Tibial artery (tissue), 4 donors: Measurements from ENCODE around the gene GABARAPL2.

ENCODE experiments used
- DNase-seq, 2 donors: peaks; one replicate each; pipeline ENCODE4 v3.0.0-alpha.2; 2019
- H3K27ac ChIP-seq, 2 donors: fragments of 200-600 bp; sonication (generic) in 1 of 2; 1 replicate in 1 of 2; 2 replicates in 1 of 2; pipeline ENCODE4 v1.5.1; 2018 to 2019; ENCODE audit warnings: mild to moderate bottlenecking in 1 of 2
- H3K27me3 ChIP-seq, 2 donors: fragments of 200-600 bp; sonication (generic) in 1 of 2; one replicate each; pipeline versions ENCODE4 v1.5.1 to v1.6.0; 2016 to 2019
- H3K36me3 ChIP-seq, 3 donors: fragments of 200-600 bp; sonication (generic) in 2 of 3; one replicate each; pipeline ENCODE4 v1.5.1; 2016 to 2019; ENCODE audit warnings: mild to moderate bottlenecking in 2 of 3
- H3K4me1 ChIP-seq, 4 donors: fragments of 200-600 bp; sonication (generic) in 2 of 4; 1 replicate in 3 of 4; 2 replicates in 1 of 4; pipeline ENCODE4 v1.5.1; 2016 to 2019
- H3K4me3 ChIP-seq, 2 donors: fragments of 200-600 bp; sonication (generic) in 1 of 2; 1 replicate in 1 of 2; 2 replicates in 1 of 2; pipeline ENCODE4 v1.5.1; 2018 to 2019; ENCODE audit warnings: mild to moderate bottlenecking in 2 of 2
- H3K9me3 ChIP-seq, 3 donors: fragments of 200-600 bp; sonication (generic) in 1 of 3; one replicate each; pipeline ENCODE4 v1.5.1; 2016 to 2019
- intact Hi-C: fragments of 100-400 bp; cut with DNase I; formaldehyde crosslinking; loops from one replicate; pipeline ENCODE4 v1.15.0; 2023; ENCODE audit warnings: low total_unique reads
- TF ChIP-seq, protein P1 (sequence below), 2 experiments: fragments of 200-600 bp in 1 of 2; fragments of 450-650 bp in 1 of 2; IDR thresholded peaks; one replicate each; pipeline ENCODE4 v1.5.1; 2017 to 2019; ENCODE audit warnings: antibody characterized with exemption in 2 of 2, mild to moderate bottlenecking in 1 of 2, moderate library complexity in 1 of 2

The GABARAPL2 gene

DNA sequence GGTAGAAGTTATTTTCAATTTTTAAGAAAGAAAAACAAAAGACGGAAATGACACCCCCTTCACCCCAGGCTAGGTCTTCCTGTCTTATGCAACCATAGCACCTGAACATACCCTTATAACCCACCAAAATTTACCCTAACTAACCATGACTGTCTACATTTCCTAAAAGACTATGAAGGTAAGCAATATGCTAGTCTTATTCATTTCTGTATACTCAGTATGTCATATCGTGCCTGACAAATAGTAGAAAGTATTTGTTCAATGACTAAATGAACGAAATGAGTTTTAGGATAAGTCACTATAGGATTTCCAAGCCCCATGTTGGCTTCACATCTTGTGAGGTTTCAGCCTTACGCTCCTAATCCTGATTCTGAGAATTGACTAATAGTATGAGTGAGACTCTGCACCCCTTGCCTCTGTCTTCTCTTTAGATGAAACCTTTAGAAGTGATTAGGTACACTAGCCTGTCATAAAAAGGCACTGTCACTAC, 50.4 kb downstream of the GABARAPL2 start:
- no peak for DNase-seq
- H3K4me1 ChIP-seq = peaks cover 0 to 8% (median 7%) of the 10 kb centered on the region in 4 donors
- peaks cover 57 to 86% (median 64%) of the 10 kb centered on the region in 3 donors for H3K36me3 ChIP-seq
- intact Hi-C loops = no loop called here
- no peak overlapping the region for H3K27ac ChIP-seq
- no peaks in the 10 kb centered on the region for H3K9me3 ChIP-seq
- TF ChIP-seq, protein P1, sequence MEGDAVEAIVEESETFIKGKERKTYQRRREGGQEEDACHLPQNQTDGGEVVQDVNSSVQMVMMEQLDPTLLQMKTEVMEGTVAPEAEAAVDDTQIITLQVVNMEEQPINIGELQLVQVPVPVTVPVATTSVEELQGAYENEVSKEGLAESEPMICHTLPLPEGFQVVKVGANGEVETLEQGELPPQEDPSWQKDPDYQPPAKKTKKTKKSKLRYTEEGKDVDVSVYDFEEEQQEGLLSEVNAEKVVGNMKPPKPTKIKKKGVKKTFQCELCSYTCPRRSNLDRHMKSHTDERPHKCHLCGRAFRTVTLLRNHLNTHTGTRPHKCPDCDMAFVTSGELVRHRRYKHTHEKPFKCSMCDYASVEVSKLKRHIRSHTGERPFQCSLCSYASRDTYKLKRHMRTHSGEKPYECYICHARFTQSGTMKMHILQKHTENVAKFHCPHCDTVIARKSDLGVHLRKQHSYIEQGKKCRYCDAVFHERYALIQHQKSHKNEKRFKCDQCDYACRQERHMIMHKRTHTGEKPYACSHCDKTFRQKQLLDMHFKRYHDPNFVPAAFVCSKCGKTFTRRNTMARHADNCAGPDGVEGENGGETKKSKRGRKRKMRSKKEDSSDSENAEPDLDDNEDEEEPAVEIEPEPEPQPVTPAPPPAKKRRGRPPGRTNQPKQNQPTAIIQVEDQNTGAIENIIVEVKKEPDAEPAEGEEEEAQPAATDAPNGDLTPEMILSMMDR (IDR thresholded peaks at IDR 0.05) = no peak
- H3K27me3 ChIP-seq = no peaks in the 10 kb centered on the region
- no peak overlapping the region for H3K4me3 ChIP-seq

DNA sequence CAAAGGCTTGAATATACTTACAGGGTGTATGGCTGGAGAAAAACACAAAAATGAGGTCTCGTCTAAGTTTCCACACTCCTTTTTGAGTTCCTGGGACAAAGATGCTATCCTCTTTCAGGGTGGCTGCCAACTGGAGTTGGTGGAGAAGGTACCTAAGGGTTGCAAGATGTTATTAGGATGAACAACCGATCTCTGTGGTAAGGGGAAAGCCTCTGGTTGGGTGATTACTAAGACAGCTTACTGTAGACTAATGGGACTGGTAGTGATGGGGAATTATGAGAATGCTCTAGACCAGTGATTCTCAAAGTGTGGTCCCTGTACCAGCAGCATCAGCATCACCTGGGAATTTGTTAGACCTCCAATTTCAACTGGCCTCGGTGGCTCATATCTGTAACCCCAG, 50.9 kb downstream of the GABARAPL2 start:
- TF ChIP-seq, protein P1 (IDR thresholded peaks at IDR 0.05) = no peak
- intact Hi-C loops = no loop called here
- Histone ChIP-seq H3K36me3 (peaks cover 51 to 80% (median 58%) of the 10 kb centered on the region in 3 donors), H3K27me3 (no peaks in the 10 kb centered on the region), H3K27ac (no peak overlapping the region), H3K4me1 (peaks cover 0 to 14% (median 13%) of the 10 kb centered on the region in 4 donors), H3K9me3 (no peaks in the 10 kb centered on the region), H3K4me3 (no peak overlapping the region)
- no peak for DNase-seq

DNA sequence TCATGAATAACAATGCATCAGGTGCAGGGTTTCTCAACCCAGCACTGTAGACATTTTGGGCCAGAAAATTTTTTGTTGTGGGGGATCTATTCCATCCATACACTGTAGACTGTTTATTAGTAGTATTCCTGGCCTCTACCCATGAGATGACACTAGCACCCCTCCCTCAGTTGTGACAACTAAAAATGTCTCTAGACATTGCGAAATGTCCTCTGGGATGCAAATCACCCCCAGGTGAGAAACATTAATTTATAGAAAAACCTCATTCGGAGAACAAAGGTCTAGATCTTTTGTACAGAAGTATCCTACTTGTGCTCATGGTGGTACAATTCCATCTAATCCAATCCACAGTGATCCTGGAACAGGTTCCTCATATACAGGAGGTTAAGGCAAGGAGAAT, 52.6 kb downstream of the GABARAPL2 start:
- Histone ChIP-seq H3K36me3 (peaks cover 35 to 64% (median 48%) of the 10 kb centered on the region in 3 donors), H3K27me3 (no peaks in the 10 kb centered on the region), H3K27ac (no peak overlapping the region)

DNA sequence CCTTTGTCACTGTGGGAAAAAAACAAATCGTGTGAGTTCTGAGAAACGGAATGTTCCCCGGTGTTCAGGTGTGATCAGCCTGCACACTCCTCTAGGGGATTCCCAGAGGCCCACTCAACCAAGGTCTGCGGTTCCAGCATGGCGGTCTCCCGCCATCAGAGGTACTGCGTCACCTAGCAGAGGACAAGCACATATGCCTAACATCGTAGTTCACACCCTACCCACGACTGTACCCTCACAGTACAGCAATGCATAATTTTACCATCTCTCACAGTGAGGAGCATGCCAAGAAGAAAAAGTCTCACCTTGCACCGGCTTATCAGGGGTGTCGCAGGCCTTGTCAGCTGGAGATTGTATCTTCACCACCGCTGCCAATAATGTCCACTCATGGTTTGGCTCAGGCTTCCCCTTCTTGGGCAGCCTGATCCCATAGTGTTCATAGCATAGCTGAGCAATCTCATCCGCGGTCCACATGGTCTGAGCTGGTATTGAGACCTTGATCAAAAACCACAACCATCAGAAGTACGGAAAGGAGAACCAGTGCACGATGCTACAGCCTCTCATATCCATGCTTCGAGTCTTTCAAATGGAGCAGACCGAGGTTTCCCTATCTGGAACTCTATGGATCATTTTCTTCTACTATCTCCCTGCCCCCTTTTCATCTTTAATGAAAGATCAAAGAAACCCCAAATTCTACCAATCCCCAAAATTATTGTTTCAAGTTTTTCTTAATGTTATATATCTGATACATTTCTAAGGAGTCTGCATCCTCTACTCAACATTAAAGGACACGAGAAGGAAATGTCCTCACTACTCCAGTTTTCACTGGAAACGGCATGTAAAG, 54.4 kb downstream of the GABARAPL2 start:
- H3K9me3 ChIP-seq = no peaks in the 10 kb centered on the region
- no peaks in the 10 kb centered on the region for H3K27me3 ChIP-seq
- peaks cover 23 to 52% (median 36%) of the 10 kb centered on the region in 3 donors for H3K36me3 ChIP-seq
- no peak for DNase-seq
- no peak overlapping the region for H3K4me3 ChIP-seq
- H3K4me1 ChIP-seq = peaks cover 0 to 22% (median 18%) of the 10 kb centered on the region in 4 donors
- TF ChIP-seq, protein P1 (IDR thresholded peaks at IDR 0.05) = no peak
- intact Hi-C loops = loop anchor here (5.0 to 10.0 kb wide), 2 partner anchors 144 to 148 kb away; no protein-coding TSS in a partner anchor
- H3K27ac ChIP-seq = no peak overlapping the region

More for the DNA sequence above, 52.6 kb downstream of the GABARAPL2 start:
- no peak for DNase-seq
- H3K4me1 ChIP-seq = peaks cover 0 to 21% (median 18%) of the 10 kb centered on the region in 4 donors
- no peak overlapping the region for H3K4me3 ChIP-seq
- TF ChIP-seq, protein P1 (IDR thresholded peaks at IDR 0.05) = no peak
- no peaks in the 10 kb centered on the region for H3K9me3 ChIP-seq
- intact Hi-C loops = no loop called here

DNA sequence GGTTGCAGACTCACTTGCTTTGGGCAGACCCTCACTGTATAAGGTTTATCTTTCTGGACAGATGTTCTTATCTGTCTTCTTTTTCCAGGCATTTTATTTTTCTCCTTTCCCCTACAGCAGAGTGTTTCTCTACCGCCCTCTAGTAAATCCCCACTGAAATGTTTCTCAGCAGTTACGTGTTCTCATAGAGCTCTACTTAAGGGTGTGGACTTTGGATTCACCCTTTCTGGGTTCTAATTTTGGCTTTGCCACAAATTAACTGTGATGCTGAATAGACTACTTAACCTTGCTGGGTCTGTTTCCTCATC, 54.9 kb downstream of the GABARAPL2 start:
- intact Hi-C loops = loop anchor here (5.0 to 10.0 kb wide), 2 partner anchors 144 to 149 kb away; no protein-coding TSS in a partner anchor
- Histone ChIP-seq H3K27me3 (no peaks in the 10 kb centered on the region), H3K27ac (no peak overlapping the region), H3K4me3 (no peak overlapping the region), H3K36me3 (peaks cover 22 to 52% (median 36%) of the 10 kb centered on the region in 3 donors), H3K9me3 (no peaks in the 10 kb centered on the region), H3K4me1 (peaks cover 0 to 22% (median 18%) of the 10 kb centered on the region in 4 donors)
- no peak for DNase-seq
- TF ChIP-seq, protein P1 (IDR thresholded peaks at IDR 0.05) = peak; percentile 37 to 42
